T-helper 1 cell treated with Interleukin-12 subunit alpha and Interleukin-12 subunit beta and Interleukin-4 antibody, amounts not matched to agents 30 ng/mL and 1 ng/mL, for 36 hours (primary cell): ENCODE measurements around the gene ZNF664. TPM values are rescaled to one million over a fixed set of nuclear protein-coding genes. Genes with fewer than 3 reads are reported as not detected.

Experiments used
- intact Hi-C: fragments of 100-400 bp; cut with micrococcal nuclease; formaldehyde crosslinking; loops from one replicate; pipeline ENCODE4 v1.15.1; 2024
- total RNA-seq: library from RNA; stranded (reverse); gene quantifications from 2 replicates; pipeline ENCODE4 v1.2.3, GENCODE V29; 2022

ZNF664 gene
- total RNA-seq, 1 donor from 2014 or later, result 53.7 TPM

DNA sequence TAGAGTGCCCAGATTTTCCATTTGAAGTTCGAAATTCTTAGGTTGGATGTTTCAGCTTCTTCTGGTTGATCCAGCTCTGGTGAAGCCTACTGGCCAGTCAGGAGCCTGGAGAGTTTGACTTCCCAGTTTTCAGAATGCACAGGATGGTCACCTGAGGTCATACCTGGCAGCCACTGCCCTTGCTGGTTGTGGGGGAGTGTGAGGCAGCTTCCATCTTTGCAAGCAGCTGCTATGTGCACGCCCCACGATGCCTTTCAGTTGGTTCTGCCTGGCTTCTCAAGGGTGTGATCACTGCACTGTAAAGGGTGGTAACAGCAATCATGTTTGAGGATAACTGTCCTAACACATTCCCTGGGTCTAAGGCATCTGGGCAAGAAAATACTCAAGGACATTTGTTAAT, 15.8 kb upstream of the ZNF664 start:
- intact Hi-C loops, result no loop called here

DNA sequence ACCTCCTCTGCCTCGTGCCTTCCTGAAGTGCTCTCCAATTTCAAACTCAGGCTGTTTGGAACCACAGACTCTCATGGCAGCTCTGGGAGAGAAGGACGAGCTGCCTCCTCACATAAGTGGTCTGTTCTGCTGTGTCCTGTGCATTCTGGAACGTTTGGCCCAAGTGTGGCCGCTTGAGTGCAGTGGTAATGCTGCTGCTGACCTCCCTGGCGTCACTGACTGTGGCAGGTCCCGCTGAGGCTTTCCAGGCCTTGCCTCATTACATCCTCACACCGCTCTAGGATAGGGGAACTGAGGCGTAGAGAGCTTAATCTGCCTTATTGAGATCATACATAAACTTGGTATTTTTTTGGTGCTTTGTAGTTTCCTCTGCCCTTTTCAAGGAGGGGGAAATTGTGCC, 14.6 kb upstream of the ZNF664 start:
- intact Hi-C loops, result no loop called here

DNA sequence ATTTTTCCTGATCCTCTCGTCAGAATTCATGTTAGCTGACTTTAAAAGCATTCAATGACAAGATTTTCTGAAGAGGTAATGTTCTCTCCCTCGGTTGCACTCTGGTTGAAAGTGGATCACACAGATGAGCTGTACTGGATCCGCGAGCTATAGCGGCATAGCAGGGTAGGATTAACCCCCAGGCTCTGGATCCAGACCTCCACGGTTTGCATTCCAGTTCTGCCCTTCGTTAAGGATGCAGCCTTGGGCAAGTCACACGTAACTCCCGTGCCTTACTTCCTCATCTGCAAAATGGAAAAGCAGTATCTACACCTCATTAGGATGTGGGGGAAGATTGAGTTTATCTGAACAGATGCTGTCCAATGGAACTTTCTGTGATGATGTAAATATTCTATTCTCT, 14.1 kb upstream of the ZNF664 start:
- intact Hi-C loops, result no loop called here

DNA sequence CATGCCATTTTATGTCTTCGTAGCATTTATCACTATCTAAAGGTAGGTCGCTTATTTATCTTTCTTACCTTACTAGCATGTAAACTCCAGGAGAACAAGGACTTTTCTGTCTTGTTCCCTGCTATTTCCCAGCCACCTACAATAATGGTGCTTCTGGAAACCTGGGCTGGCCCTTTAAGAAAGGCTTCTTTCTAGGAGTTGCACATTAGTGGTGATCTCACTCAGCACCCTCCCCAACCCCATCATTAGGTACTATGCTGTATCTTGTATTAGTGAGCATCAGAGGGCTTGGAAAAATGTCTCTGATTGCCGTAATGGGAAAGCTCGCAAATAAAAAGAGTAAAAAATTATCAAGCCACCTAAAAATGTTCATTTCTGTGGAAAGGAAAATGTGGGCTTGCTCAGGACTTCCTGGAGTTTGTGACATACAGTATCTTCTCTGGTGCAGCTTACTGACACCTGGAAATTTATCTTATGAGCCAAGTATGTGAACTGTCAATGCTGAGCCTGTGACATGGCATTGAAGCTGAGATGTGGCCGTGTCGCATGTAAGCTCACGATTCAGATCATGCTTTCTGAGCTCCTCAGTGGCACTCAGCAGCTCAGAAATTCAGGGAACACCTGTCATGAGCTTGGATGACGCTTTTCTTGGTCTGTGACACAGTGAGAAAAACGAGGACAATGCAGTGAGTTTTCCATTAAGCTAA, 12.8 kb upstream of the ZNF664 start:
- intact Hi-C loops, result no loop called here

DNA sequence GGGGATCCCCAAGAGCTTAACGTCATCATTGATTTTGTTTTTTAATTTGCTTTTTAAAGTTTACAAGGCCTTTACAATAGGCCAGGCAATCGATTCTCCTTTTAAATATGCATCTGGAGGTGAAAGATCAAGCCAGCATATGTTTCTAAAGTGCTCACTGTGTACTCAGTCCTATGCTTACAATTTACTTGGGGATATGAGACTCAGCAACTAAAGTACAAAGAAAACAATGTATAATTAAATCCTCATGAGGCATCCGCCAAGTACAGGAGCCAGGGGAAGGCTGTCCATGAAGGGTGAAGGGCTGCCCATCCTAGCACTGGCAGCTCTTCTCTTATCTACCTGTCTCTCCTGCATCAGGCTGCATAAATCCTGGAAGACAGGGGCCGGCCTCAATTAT, 12.2 kb upstream of the ZNF664 start:
- intact Hi-C loops, result no loop called here

DNA sequence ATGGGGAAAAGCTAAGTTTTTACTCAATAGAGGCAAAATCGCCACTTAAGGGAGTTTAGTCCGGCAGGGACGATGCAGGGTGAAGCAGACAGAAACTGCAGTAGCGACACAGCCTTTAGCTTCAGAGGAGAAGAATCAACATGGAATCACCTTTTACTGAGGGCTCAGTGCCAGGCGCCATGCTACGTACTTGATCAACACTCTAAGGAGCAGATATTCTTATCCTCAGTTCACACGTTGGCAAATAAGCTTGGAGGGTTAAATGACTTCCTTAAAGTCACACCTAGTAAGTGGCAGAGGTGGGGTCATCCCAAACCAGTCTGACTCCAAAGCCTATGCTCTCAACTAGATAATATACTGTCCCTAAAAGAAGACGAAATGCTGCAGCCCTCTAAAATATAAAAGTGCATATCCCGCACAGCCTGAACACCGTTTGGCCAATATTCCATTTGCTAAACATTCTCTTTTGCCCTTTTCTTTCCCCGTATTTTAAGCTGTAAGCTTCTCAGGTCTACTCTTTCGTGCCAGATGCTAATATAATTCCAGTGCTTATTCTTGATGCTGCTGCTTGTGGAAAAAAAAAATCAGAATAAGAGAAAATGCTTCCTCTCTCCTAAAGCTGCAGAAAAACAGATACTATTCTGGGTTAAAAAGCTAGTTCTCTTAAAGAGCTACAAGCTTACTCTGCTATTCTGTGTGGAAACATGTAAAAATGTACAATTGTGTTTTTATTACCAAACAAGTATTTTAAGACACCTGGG, 11.2 kb upstream of the ZNF664 start:
- intact Hi-C loops, result no loop called here

DNA sequence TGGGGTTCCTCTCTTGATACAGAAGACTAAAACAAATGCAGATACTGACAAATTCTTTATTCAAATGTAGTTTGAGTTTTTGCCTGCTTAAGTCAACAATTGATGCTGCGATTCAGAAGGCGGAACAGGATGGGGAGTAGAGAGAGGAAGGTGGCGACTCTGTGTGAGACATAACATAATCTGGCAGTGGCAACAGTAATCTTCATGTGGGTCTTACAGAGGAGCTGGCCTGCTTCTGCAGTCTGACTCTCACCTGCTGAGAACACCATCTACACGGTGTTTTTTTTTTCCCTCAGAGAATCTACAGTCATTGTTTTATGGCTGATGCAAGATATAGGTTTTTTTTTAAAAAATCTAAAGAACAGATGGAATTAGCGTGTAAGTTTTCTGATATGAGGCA, 10.5 kb upstream of the ZNF664 start:
- intact Hi-C loops, result no loop called here

DNA sequence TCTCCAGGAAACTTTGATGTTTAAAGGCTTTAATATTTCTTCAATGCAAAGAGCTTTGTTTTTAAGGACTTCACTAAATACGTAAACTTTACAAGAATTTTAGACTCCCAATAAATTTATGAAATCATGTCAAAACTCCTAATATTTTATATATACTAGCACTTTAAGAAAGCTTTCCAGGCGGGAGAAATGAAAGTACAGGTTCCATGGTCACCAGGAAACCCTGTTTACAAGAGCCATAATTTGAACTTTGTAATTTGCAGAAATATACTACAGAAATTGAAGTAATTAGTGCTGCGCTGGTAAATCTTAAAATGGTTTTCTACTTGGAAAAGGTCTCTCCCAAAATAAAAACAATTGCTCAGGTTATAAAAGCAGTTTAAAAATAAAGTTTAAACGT, 9.2 kb upstream of the ZNF664 start:
- intact Hi-C loops, result no loop called here

DNA sequence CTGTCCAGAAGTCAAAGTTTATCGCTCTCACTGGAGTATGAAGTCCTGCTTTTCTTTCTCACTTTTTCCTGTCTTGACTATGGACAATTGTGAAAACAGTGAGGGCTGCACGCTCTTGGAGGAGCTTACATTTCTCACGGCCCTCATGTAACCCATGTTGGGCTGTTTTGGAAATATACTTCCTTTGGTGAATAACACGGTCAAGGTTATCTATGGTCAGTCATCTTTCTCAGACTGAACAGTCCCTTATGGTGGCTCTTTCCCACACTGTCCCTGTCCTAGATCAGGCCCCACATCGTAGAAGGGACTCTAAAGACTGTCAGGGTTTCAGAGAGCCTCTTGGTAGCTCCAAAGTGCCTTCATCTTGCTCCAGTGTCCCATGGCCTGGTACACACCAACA, 7.6 kb upstream of the ZNF664 start:
- intact Hi-C loops, result no loop called here

DNA sequence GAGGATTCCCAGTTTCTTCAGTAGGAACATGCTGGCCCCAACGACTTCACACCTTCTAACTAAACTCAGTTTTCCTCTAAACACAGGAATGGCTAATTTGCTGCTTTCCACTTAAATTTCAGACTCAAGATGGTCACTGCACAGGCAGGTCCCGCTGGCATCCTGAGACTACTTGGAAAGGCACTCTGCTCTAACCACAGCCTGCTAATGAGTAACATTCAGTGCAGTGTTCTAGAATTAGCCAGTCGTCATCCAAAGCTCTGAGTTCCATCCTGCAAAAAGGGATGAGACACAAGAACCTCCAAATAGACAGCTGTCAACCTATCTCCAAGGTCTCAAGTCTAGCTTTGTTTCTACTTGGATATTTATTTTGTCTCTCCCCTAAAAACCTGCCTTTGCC, 6.4 kb upstream of the ZNF664 start:
- intact Hi-C loops, result no loop called here

DNA sequence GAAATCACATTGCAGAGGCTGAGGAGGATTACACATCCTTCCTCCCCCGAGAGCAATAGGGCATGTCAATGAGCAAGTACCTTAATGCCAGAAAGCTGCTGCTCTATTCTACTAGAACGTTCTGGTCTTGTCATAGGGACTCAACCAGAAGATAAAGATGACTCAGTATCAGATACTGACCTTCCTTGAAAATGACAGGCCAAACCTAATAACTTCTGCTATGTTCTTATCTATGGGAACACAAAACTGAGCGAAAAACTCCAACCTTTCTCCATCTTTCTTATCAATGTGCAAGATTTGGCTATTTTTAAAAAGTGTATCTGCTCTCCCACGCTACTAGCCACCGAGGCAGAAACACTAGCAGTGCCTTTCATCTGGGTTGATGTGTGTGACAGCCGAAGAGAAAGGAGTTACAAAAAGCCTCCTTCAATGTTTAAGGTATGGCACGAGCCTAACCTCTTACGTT, 5.9 kb upstream of the ZNF664 start:
- intact Hi-C loops, result no loop called here

DNA sequence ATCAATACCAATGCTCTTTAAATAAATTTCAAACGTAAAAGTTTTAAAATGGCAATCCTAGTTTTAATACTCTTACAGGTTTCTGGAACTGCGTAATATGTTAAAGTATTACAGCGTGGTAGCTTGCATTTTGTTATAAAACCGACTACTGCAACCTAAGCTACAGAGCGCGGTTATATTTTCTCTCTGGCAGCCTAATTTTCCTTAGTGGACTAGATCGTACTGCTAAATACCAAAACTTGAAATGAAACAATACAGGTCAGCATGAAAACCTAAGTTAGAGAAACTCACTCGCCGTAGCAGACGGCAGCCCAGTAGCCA, 1.6 kb upstream of the ZNF664 start:
- intact Hi-C loops, result loop anchor here (1.0 to 10.0 kb wide), 5 partner anchors 33 to 941 kb away; partner anchors contain the start of genes EIF2B1, GTF2H3, SBNO1 and UBC

DNA sequence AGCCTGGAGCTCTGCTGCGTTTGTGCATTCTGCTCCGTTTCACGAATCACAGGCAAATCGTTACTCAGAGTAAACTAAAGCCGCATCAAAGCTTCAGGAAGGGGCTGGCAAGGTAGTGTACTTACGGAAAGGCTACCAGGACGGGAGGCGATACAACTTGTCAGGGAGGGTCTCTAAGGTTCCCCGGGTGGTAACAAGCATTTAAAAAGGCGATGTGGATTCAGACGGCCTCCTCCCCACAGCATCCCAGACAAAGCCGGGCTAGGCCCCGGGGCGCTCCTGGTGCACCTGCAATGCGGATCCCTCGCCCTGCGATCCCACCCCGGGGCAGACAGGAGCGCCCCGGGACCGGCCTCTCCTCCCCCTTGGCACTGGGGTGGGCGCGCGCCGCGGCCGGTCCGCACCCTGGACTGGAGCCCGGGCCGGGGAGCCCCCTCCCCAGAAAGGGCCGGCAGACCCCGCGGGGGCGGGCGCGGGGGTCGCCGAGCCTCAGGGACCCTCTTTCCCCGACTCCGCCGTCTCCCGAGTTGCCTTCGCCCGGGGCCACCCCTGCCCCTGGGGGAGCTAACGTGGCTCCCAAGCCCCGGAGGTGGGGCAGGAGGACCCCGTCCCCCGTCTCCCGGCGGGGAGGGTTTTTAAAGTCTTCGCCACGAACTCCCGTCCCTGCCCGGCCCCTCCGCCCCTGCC, 1.1 kb upstream of the ZNF664 start:
- intact Hi-C loops, result loop anchor here (1.0 to 10.0 kb wide), 7 partner anchors 34 to 940 kb away; partner anchors contain the start of genes EIF2B1, GTF2H3, NCOR2 and SBNO1

DNA sequence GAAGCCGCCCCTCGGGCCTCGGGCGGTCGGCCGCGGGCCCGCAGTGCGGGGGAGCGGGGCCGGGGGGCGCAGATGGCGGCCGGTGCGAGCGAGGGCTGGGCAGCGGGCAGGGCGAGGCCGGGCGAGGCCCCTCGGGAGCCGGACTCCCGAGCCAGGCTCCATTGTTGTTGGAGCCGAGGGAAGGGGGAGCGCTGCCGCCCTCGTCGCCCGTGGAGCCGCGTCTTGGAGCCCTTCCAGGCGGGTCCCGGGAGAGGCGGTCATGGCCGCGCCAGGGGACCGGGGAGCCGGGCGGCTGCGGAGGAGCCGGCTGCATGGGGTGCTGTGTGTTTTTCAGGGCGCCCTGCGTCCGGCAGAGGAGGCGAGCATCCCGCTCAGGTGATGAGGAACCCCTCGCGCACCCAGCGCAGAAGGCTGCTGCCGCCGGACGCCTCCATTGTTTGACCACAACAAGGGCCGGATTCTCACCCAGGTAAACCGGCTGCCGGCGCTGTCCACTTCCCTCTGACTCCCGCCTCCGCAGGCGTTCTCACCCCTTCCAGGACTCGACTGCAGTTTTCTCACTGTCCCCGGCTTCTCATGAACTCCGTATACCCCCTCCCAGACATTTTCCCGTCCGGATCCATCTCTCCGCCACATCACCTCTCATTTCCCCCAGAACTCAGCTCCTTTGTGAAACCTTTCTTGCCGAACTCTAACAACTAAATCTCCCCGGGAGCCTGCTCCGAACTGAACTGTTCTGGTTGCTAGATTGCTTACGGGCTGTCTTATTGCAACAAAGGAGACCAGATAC, 732 bp downstream of the ZNF664 start:
- intact Hi-C loops, result loop anchor here (1.0 to 10.0 kb wide), 6 partner anchors 33 to 939 kb away; partner anchors contain the start of genes ATP6V0A2, NCOR2, SBNO1 and UBC

DNA sequence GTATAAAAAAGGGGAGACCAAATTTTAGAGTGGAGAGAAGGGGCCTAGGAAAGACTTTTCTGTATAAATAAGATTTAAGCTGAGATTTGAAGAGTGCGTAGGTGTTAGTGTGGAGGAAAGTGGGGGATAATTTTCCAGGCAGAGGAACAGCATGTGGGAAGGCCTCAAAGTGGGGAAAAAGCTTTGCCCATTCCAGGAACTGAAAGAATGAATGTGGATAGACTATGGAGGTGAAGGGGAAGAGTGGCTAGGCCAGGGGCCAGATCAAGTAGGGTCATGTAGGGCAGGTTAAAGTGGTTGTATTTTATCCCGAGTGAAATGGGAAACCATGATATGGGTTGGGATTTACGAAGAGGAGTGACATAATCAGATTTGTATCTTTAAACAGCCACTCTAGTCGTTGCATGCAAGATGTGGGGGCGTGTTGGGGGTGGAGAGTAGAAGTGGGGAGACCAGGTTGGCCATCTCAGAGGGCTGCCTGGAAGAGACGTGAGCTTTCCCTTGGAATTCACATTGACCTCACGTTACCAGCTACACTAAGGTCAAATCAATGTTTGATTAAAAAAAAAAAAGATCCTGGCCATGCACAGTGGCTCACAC, 3.3 kb downstream of the ZNF664 start:
- intact Hi-C loops, result loop anchor here (10.0 kb wide), 1 partner anchor 612 kb away; the partner anchor contains the start of gene SBNO1

DNA sequence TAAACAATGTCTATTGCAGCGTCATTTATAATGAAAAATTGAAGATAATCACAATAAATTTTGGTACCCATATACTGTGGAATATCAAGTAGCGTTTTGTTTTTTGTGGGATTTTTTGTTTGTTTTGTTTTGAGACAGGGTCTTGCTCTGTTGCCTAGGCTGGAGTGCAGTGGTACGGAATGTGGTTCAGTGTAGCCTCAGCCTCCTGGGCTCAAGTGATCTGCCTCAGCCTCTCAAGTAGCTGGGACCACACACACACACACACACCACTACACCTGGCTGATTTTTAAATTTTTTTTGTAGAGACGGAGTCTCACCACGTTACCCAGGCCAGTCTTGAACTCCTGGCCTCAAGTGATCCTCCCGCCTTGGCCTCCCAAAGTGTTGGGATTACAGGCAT, 6.6 kb downstream of the ZNF664 start:
- intact Hi-C loops, result loop anchor here (10.0 kb wide), 1 partner anchor 615 kb away; the partner anchor contains the start of gene SBNO1

DNA sequence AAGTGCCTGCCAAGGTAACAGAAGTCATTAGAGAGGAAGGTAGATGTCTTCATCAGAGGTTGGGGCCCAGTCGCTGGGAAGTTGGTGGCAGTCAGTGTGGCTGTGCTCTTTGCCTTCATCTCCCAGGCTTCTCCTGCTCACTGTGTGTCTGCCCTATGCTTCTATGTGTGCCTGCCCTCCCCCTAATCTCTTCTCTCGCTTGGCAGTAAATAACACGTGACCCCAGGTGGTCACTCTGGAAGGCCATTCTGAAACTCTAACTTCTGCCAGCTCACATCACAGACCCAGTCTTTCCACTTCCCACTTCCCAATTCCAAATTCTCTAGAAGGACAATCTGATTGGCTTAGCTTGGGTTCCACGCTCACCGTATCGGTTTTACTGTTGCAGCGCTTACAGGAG, 9.3 kb downstream of the ZNF664 start:
- intact Hi-C loops, result loop anchor here (5.0 kb wide), 1 partner anchor 140 kb away; no protein-coding TSS in a partner anchor

DNA sequence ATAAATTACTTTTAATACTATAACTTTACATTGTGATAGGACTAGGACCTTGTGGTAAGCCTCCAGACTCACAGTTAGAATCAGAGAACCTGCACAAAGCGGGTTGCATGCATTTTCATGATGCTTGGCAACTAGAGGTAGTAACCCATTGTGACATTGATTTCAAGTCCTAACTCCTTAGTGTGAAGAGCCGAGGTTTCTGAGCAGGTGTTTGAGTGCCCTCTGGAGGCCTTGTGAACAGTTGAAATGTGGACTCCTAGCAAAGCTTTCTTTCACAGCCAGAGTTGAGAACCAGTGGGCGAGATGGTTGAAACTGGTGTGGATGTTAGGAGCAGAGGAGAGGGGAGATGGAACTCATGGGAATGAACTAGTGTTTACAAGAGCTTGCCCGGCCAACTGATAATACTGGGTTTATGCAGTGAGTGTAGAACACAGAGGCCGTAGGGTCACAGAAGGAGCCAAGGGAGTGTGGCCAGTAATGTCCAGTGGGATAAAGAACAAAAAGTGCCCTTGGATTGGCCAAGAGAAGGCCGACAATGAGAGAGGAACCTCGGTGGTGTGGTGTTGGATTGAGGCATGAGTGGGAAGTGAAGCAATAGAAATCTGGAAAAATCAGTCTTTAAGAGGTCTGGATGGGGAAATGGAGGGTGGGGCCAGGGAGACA, 10.9 kb downstream of the ZNF664 start:
- intact Hi-C loops, result loop anchor here (1.0 to 5.0 kb wide), 3 partner anchors 79 to 183 kb away; no protein-coding TSS in a partner anchor

DNA sequence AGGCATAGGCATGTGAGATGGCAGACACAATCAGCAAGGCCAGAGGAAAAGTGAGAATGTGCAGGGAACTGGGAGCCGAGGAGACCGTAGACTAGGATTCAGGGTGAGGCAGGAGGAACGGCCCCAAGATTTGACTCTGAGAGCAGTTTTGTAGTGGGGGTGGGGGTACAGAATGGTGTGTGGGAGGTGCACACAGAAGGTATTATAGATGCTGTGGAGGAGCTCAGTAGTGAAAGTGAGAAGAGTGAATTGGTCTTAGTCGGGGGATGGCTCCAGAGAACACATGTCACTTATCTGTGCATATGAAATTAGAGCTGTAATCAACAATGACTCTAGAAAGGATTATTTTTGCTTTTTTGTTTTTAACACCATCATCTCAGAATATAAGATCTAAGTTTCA, 11.9 kb downstream of the ZNF664 start:
- intact Hi-C loops, result loop anchor here (1.0 to 5.0 kb wide), 3 partner anchors 80 to 184 kb away; no protein-coding TSS in a partner anchor

DNA sequence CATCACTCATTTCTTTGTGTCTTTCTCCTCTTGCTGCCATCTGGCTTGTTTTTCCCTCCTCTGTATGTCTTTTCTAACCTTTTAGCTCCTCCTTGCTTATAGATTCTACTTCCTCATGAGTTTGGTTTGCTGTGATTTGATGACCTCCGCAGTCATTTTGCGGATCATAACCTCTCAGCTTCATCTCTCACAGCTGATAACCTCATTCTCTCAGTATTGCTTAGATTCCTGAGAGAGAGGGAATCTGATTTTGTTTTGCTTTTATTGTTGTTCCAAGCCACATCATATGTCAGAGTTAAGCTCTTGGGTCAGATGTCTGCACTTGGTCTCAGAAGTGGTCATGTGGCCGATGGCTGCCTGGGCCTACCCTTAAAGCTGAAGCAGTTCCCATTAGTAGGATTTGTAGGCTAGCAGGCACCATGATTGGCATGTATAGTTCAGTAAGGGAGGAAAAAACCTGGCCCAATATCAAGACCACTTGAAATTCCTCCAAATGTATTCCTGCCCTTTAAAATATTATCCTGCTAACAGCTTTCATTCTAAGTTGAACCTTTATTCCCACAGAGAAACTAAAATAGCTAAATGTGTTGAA, 13.5 kb downstream of the ZNF664 start:
- intact Hi-C loops, result no loop called here
